ENCODE measurements around the gene OTX1. TPM values are rescaled to one million over a fixed set of nuclear protein-coding genes. Genes with fewer than 3 reads are reported as not detected.

OTX1 gene
- total RNA-seq, 4 donors from 2014 or later, result not detected

- Histone ChIP-seq H3K27me3 (peaks cover 76% of the 10 kb centered on the region), H3K9me3 (no peaks in the 10 kb centered on the region), H3K4me3 (no peak overlapping the region), H3K36me3 (no peaks in the 10 kb centered on the region), H3K4me1 (peaks cover 22 to 46% (median 43%) of the 10 kb centered on the region in 4 donors), H3K27ac (no peak overlapping the region)
- TF ChIP-seq POLR2AphosphoS5 (IDR thresholded peaks at IDR 0.05), result no peak
- no peak for TF ChIP-seq CTCF (IDR thresholded peaks at IDR 0.05)
- TF ChIP-seq EP300 (IDR thresholded peaks at IDR 0.05; ENCODE audit: low read depth), result no peak
- TF ChIP-seq POLR2A (IDR thresholded peaks at IDR 0.05), result no peak
- intact Hi-C loops (cut with DNase I; ENCODE audit: low total_unique reads) (no loop called here), in situ Hi-C loops (cut with MboI; ENCODE audit: low pct_ligation_motif_present in 1 of 4, low pct_unique_long_range_greater_than_20kb in 1 of 4, low sequenced_read_pairs in 3 of 4) (no loop called here)
- 93 to 95% methylated on average over 6 to 7 of the region's 7 CpGs for WGBS, 2 donors (ENCODE audit: low coverage in 1 of 2)
- no peak for DNase-seq
Measured at GRCh38 chr2:63046552-63046951, 4.1 kb upstream of the OTX1 start.

GRCh38 chr2:63046961-63047320 is 3.7 kb upstream of the OTX1 start:
- Histone ChIP-seq H3K36me3 (no peaks in the 10 kb centered on the region), H3K27me3 (peaks cover 80% of the 10 kb centered on the region), H3K27ac (no peak overlapping the region), H3K4me3 (peak overlapping the region in 1 of 4 donors; percentile 15), H3K9me3 (no peaks in the 10 kb centered on the region), H3K4me1 (peaks cover 22 to 47% (median 43%) of the 10 kb centered on the region in 4 donors)
- intact Hi-C loops (cut with DNase I; ENCODE audit: low total_unique reads), result no loop called here
- TF ChIP-seq CTCF (IDR thresholded peaks at IDR 0.05) (no peak), EP300 (IDR thresholded peaks at IDR 0.05; ENCODE audit: low read depth) (no peak), POLR2AphosphoS5 (IDR thresholded peaks at IDR 0.05) (no peak), POLR2A (IDR thresholded peaks at IDR 0.05) (no peak)
- in situ Hi-C loops (cut with MboI; ENCODE audit: low pct_ligation_motif_present in 1 of 4, low pct_unique_long_range_greater_than_20kb in 1 of 4, low sequenced_read_pairs in 3 of 4), result no loop called here
- WGBS, 2 donors (ENCODE audit: low coverage in 1 of 2), result 42 to 50% methylated on average over 8 of the region's 8 CpGs
- no peak for DNase-seq

GRCh38 chr2:63047321-63048279 is 3.0 kb upstream of the OTX1 start:
- peak; percentile 7 for DNase-seq
- H3K27ac ChIP-seq, result no peak overlapping the region
- intact Hi-C loops (cut with DNase I; ENCODE audit: low total_unique reads) (no loop called here), in situ Hi-C loops (cut with MboI; ENCODE audit: low pct_ligation_motif_present in 1 of 4, low pct_unique_long_range_greater_than_20kb in 1 of 4, low sequenced_read_pairs in 3 of 4) (no loop called here)
- 34 to 40% methylated on average over 2 to 71 of the region's 71 CpGs for WGBS, 2 donors (ENCODE audit: low coverage in 1 of 2)
- TF ChIP-seq EP300 (IDR thresholded peaks at IDR 0.05; ENCODE audit: low read depth) (no peak), CTCF (IDR thresholded peaks at IDR 0.05) (no peak), POLR2AphosphoS5 (IDR thresholded peaks at IDR 0.05) (no peak), POLR2A (IDR thresholded peaks at IDR 0.05) (no peak)
- H3K4me1 ChIP-seq, result peaks cover 22 to 47% (median 43%) of the 10 kb centered on the region in 4 donors
- H3K4me3 ChIP-seq, result peak overlapping the region in 1 of 4 donors; percentile 17
- H3K36me3 ChIP-seq, result no peaks in the 10 kb centered on the region
- H3K9me3 ChIP-seq, result no peaks in the 10 kb centered on the region
- peaks cover 87% of the 10 kb centered on the region for H3K27me3 ChIP-seq

- peak overlapping the region in 1 of 4 donors; percentile 17 for H3K4me3 ChIP-seq
- TF ChIP-seq POLR2AphosphoS5 (IDR thresholded peaks at IDR 0.05), result peak in 2 of 3 donors; percentile 64
- no peak for TF ChIP-seq CTCF (IDR thresholded peaks at IDR 0.05)
- no peak overlapping the region for H3K27ac ChIP-seq
- no peaks in the 10 kb centered on the region for H3K9me3 ChIP-seq
- intact Hi-C loops (cut with DNase I; ENCODE audit: low total_unique reads), result no loop called here
- peaks cover 96% of the 10 kb centered on the region for H3K27me3 ChIP-seq
- H3K4me1 ChIP-seq, result peaks cover 22 to 50% (median 44%) of the 10 kb centered on the region in 4 donors
- DNase-seq, result no peak
- in situ Hi-C loops (cut with MboI; ENCODE audit: low pct_ligation_motif_present in 1 of 4, low pct_unique_long_range_greater_than_20kb in 1 of 4, low sequenced_read_pairs in 3 of 4), result no loop called here
- no peaks in the 10 kb centered on the region for H3K36me3 ChIP-seq
- 16 to 18% methylated on average over 7 to 61 of the region's 61 CpGs for WGBS, 2 donors (ENCODE audit: low coverage in 1 of 2)
Measured at GRCh38 chr2:63048367-63049171, 2.1 kb upstream of the OTX1 start.
